HPDE6-E6E7 (cell line): ENCODE data around the gene SH3PXD2B.
"Not testable (repeated sequence)": the region's sequence is repeated elsewhere in the genome, so short reads cannot be mapped to it uniquely, and the experiment has no call there.

Experiments
- DNase-seq: peaks from one replicate; pipeline ENCODE4 v3.0.0; 2011; ENCODE audit warnings: missing footprints; ENCODE audit errors: extremely low spot score

SH3PXD2B gene

GRCh38 chr5:172302047-172302710 lies 152.1 kb downstream of the SH3PXD2B start:
- DNase-seq, result no peak

- DNase-seq, result no peak
Observed at GRCh38 chr5:172299916-172300439, 154.3 kb downstream of the SH3PXD2B start.

GRCh38 chr5:172294831-172295230 lies 159.5 kb downstream of the SH3PXD2B start:
- no peak for DNase-seq

- DNase-seq, result no peak
Observed at GRCh38 chr5:172293745-172294342, 160.5 kb downstream of the SH3PXD2B start.

- no peak for DNase-seq
Observed at GRCh38 chr5:172293054-172293744, 161.1 kb downstream of the SH3PXD2B start.

GRCh38 chr5:172291837-172292236 lies 162.5 kb downstream of the SH3PXD2B start:
- DNase-seq, result not testable (repeated sequence)

GRCh38 chr5:172288465-172288864 lies 165.9 kb downstream of the SH3PXD2B start:
- DNase-seq, result no peak

- not testable (repeated sequence) for DNase-seq
Observed at GRCh38 chr5:172287140-172287539, 167.2 kb downstream of the SH3PXD2B start.

GRCh38 chr5:172285226-172286143 lies 168.8 kb downstream of the SH3PXD2B start:
- DNase-seq, result no peak

GRCh38 chr5:172284611-172284980 lies 169.7 kb downstream of the SH3PXD2B start:
- no peak for DNase-seq

GRCh38 chr5:172283862-172284610 lies 170.3 kb downstream of the SH3PXD2B start:
- peak; percentile 80 for DNase-seq

- peak; percentile 77 for DNase-seq
Observed at GRCh38 chr5:172283020-172283861, 171.1 kb downstream of the SH3PXD2B start, which contains the start of gene UBTD2. UBTD2 (minus strand) TSS chr5:172283764; CDS start chr5:172283665, 99 bp downstream.

GRCh38 chr5:172282272-172283019 lies 171.9 kb downstream of the SH3PXD2B start:
- no peak for DNase-seq

GRCh38 chr5:172281346-172281745 lies 173.0 kb downstream of the SH3PXD2B start:
- DNase-seq, result no peak

- no peak for DNase-seq
Observed at GRCh38 chr5:172280929-172281328, 173.4 kb downstream of the SH3PXD2B start.

GRCh38 chr5:172280317-172280716 lies 174.0 kb downstream of the SH3PXD2B start:
- DNase-seq, result no peak

- DNase-seq, result no peak
Observed at GRCh38 chr5:172278356-172278755, 176.0 kb downstream of the SH3PXD2B start.

GRCh38 chr5:172276214-172276613 lies 178.1 kb downstream of the SH3PXD2B start:
- peak; percentile 60 for DNase-seq
